Activated CD4-positive, alpha-beta T cell treated with anti-CD3 and anti-CD28 coated beads, Interleukin-2, amount 50 U/mL, for 48 hours (primary cell): ENCODE results near the gene PLEKHD1.

Experiments
- DNase-seq, 2 experiments: peaks; one replicate each; pipeline ENCODE4 v3.0.0-alpha.2; 2020

The PLEKHD1 gene

DNA sequence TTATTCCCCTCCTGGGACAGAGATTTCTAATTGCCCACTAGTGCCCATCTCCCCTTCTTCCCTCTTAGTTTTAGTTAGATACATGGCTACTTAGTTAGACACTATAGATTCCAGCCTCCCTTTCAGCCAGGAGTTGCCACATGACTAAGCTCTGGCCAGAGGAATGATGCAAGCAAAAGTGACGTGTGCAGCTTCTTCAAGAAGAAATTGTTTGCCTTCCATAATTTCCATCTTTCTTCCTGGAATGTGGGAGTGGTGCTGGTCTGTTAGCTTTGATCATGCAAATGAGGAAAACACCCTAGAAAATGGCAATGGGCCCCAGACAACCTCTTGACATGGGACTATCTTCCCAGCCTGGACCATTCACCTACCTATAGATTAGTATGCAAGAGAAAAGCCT, 68.7 kb downstream of the PLEKHD1 start:
- DNase-seq = no peak

DNA sequence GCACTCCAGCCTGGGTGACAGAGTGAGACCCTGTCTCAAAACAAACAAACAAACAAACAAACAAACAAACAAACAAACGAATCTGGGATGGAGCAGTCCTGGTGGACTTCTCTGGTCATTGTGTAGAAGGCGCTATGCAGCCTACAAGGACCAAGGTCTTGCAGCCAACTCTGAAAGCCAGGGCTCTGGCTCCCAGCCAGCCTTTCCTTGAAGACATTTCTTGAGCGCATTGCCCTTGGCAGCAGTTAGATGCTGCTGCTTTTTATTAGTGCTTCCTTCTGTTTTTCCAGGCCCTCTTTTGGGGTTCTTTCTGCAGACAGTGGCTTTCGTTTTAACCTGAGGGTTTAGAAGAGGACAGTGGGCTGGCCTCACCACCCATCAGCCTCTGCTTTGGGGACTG, 70.0 kb downstream of the PLEKHD1 start:
- DNase-seq = no peak

DNA sequence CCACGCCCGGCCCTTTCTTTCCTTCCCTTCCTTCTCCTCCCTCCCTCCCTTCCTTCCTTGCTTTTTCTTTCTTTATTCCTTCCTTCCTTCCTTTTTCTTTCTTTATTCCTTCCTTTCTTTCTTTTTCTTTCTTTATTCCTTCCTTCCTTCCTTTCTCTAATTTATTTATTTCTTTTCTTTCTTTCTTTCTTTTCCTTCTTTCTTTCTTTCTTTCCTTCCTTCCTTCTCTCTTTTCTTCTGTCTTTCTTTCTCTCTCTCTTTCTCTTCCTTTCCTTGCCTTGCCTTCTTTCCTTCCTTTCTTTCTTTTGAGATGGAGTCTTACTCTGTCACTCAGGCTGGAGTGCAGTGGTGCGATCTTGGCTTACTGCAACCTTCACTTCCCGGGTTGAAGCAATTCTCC, 74.2 kb downstream of the PLEKHD1 start:
- DNase-seq = no peak

DNA sequence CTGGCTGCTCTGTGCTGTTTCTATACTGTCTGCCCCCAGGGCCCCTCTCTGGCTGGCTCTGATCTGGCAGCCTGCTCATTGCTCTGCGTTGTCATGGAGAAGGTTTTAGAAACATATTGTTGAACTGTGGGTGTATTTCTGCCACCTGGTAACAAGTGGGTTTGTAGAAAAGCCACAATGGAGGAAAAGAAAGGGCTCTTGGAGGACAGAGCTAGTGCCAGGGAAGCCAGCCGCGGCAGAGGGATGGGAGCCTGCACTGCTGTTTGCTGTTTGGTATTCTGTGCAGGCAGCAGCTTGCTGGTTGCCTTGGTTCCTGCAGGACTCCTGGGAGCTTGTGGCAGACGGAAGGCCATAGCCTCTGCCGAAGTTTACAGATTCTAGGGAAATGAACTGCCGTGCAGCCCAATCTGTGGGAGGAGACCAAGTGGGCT, 75.1 kb downstream of the PLEKHD1 start:
- DNase-seq = no peak

DNA sequence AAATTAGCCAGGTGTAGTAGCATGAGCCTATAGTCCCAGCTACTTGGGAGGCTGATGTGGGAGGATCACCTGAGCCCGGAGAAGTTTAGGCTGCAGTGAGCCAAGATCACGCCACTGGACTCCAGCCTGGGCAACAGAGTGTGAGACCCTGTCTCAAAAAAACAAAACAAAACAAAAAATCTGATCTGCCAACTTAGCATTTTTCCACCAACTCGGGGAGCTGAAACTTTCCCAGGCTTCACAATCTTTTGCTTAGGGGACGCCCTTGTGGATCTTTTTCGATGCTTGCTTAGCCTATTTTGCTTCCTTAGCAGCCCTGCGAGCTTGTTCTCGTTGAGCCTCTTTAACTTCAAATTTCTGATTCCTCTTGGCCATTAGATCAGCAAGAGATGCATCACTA, 76.3 kb downstream of the PLEKHD1 start:
- no peak for DNase-seq

DNA sequence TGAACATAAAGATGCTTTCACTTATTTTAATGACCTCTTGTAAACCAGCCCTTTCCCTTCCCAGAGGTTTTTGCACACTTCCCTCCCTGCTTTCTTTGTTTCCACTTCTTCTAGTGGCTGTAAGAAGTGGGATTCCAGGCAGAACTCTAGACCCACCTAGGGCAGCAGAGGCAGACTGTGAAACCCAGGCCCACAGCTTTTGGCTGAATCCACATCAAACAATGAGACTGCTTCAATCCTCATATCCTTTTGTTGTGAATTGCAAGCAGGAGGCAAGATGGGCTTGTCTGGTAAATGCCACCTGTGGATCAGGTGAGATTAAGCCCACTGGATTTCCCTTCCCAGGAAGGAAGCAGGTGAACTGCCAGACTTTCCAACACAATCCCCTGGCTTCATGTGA, 77.4 kb downstream of the PLEKHD1 start:
- DNase-seq = no peak

DNA sequence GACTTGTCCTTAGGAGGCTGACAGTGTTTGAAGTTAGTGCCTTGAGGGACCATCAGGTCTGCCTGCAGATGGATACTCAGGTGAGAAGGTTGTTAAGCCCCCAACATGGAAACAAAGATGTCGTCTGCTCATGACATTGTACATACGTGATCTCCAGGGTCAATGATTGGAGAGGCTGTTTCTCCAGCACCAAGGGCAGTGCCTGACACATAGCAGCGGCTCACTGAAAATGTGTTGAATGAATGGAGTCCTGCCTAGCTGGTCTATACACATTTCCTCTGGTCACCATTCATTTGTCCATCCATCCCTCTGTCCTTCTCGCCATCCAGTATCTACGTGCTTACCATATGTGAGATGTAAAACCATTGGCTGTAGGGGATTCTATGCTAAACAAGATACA, 83.0 kb downstream of the PLEKHD1 start:
- no peak for DNase-seq

DNA sequence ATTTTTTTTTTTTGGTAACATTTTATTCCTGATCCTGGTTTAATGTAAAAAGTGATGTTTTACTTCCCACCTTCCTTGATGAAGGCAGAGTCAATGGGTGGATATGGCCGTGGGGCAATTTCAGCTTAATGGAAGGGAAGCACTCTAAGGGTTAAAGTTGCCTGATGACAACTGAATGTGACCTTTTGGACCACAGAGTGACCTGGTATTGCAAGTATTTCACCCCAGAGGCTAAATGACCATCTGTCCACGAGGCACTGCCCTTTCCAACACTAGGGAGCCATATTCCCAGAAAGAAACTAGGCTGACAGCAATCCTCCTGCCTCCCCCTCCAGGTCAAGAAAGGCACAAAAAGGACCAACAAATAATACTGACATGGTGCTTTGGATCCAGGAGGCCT, 85.3 kb downstream of the PLEKHD1 start:
- no peak for DNase-seq

DNA sequence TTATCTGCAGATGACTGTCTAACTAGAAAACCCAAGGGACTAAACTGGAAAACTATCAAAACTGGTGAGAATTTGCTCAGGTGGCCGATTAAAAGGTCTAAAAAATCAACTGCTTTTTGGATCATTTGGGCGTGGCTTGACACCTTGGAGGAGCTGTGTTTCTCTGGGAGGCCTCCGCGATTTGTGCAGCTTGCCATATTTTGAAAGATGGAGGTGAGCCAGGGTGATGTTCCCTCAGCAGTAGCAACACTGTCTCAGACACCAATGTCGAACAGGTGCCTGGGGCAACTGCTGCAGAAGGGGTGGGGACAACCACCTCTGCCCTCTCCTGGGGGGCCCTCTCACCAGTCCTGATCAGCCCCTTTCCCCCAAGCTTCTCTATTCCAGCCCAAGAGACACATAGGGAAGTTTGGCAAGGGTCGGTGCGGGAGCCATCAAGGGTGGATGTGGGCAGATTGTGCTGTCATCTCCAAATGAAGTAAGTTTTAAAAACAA, 86.4 kb downstream of the PLEKHD1 start:
- DNase-seq = no peak

DNA sequence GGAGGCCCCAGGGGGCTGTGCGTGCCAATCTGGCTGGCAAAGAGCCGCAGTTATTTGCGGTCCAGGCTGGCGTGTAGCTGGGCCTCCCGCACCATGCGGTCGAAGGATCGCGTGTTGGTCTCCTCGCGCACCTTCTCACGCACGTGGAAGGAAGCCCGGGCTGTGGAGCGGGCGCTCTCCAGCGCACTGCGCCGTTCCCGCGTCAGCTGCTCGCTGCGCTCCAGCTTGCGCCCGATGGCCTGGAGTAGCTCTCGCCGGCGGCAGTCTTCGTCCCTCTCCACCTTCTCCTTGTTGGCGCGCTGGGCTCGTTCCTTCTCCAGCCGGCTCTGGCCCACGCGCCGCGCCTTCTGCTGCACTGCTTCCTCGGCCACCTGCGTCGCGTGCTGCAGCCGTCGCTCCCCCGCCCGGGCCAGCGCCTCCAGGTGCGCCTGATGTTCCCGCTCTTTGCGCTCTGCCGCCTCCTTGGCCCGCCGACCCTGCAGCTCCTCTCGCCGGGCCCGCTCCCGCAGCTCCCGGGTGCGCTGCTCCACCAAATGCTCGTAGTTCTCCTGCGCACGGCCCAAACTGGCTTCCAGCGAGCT, 87.0 kb downstream of the PLEKHD1 start:
- peak in 1 of 2 experiments; percentile 8 for DNase-seq

DNA sequence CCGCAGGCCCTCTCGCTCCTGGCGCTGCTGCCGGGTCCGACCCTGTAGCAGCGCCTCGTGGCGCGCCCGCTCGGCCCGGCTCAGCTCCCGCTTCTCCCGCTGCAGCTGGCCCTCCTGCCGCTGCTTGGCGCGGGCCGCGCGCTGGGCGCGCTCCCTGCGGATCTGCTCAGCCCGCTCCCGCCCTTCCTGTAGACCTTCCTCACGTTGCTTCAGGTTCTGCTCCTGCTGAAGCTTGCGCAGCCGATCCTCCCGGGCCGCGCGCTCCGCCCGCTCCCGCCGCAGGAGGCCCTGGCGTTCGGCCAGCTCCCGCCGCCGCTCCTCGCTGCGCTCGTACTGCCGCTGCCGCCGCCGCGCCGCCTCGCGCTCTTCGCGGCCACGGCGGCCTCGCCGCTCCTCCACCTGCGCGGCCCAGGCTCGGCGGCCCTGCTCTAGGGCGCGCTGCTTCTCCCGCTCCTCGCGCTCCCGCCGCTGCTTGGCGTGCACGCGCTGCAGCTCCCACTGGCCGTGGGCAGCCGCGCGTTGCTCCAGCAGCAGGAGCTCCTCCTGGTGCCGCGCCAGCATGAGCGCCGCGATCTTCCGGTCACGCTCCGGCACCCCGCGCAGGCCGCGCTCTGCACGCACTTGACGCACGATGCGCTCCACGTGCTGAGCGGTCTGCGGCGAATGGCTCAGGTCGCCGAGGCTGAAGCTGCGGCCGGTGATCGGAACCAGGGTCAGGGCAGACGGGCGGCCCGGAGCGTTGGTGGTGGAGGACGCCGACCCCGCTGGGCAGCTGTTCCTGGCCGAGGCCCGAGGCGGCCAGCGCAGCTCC, 87.7 kb downstream of the PLEKHD1 start:
- peak; percentile 19 for DNase-seq

DNA sequence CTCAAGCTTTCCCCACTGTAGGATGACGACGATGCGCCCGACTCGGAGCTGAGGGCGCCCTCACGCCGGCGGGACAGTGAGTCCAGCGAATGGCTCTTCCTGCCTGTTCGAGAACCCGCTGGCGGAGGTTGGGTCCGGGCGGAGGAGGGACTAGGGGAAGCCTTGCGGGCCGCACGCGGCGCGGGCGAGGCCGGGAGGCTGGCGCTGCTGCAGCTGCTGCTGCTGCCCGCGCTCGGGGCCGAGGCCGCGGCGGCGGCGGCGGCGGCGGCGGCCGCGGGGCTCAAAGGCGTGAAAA, 88.3 kb downstream of the PLEKHD1 start:
- DNase-seq = no peak

DNA sequence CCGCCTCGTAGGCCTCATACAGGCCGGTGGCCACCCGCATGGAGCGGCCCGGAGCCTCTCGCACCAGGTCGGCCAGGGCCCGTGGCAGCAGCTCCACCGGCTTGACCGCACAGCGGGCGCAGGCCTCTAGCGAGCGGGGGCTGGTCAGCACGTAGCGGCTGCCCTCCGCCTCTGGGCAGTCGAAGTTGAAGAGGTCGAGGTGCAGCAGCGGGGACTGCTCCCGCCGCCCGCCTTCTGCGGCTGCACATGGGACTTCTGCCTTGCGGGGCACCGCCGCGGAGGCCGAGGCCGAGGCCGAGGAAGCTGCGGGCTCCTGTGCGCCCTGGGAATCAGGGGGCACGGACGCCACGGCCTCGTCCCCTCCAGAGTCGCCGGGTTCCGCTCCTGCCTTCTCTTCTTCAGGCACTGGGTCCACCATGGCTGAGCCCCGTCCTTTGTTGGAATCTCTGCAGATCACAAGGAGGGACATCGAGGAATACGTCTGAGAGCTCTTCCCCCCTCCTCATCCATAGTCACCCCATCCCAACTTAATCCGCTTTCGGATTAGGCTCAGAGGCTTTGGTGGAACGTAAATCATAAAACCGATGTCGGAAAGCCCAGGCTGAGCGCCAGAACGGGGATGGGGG, 88.8 kb downstream of the PLEKHD1 start:
- peak in 1 of 2 experiments; percentile 12 for DNase-seq

DNA sequence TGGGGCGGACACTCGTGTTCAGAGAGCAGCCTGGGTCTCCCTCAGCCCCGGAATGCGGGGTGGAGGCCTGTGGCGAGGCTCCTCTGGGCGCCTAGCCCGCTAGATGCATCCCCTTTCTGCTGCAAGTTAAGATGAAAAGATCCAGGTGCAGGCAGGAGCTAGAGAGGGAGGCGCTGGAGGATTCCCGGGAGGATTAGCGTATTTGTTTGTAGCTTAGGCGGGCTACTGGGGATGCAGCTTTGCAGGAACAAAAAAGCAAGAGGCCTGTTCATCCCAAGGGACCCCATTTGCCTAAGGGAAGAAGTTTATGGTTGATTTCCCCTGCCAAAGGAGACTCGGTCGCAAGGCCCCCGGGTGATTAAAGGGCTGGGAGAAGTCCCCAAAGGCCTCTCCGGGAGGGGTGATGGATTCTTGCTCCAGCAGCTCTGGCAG, 89.3 kb downstream of the PLEKHD1 start:
- peak in 1 of 2 experiments; percentile 28 for DNase-seq

DNA sequence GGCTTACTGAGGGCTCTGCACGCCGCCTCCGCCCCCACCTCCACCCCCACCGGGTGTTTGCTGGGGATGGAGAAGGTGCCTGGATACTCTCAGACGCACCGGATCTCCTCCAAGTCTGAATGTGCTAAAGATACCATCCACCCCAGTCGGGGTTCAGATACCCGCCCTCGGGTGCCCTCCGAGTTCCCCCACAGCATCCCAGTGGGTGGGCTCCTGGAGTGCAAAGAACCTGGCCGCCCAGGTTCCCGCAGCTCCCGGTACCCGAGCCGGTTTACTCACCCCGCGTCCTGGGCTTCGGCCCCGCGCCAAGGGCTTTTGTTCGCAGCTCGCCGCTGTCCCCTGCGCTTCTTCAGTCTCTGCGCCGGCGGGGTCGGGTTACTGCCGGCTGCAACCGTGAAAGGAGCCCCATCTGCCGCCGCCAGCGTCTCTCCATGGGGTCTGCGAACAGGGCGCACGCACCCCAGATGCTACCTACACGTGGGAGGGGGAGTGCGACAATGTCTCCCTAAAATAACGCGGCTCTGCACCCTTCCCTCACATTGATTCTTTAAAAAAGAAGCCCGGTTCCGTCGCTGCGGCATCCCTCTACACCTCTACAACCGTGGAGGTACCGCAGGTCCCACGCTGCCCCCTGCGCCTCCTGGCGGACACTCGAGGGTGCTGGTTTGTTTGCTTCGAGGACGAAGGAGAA, 89.9 kb downstream of the PLEKHD1 start, which contains the start of gene CCDC177:
Gene CCDC177, minus strand, starts transcription at position 609 of the 691 bp plus-strand sequence. CDS start 1,249 bp downstream, outside the sequence.
- peak; percentile 80 to 84 for DNase-seq

DNA sequence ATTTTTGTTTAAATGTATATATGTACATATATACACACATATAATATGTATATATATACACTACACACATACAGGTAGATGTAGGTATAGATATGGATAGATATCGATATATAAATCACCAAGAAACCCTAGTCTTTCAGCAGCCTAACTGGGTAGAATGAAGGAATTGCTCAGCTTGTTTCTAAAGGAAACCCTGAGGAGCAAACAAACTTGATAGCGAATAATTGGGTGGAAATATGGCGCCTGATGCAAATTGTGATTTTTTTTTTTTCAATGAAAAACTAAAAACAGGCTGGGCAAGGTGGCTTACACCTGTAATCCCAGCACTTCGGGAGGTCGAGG, 90.4 kb downstream of the PLEKHD1 start:
- DNase-seq = no peak

DNA sequence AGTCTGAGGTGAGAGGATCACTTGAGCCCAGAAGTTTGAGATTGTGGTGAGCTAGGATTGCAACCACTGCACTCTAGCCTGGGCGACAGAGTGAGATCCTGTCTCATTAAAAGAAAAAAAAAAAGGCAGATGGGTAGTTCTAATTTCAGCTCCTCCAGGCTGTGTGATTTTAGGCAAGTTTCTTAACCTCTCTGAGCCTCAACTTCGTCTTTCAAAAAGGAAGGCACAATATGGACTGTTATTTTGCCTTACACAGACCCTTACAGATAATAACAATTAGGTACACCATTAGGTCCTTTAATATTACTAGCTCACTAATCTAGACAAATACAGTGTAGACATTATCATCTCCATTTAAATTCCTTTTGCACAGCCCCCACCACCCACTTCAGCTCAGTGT, 94.9 kb downstream of the PLEKHD1 start:
- no peak for DNase-seq

DNA sequence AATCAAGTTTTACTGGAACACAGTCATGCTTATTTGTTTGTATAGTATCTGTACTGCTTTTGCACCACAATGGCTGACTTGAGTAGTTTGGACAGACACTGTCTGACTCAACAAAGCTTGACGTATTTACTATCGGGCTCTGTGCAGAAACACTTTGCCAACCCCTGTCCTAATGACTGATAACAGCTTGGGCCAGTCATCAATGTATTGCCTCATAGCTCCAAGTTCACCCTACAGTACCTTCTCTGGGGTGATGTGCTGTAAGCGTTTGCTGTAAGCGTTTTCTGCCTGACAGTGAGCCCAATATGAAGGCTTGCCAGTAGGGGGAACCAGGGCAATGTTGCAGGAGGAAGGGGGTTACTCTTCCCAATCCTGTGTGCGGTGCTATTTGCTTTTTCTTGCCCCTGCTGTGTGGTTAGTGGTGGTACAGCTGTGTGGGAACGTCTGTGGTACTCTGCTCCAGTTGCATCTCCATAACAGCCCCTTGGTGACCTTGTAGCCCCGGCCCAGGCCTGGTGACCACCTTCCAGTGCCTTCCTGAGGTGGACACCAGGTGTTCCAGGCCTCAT, 95.6 kb downstream of the PLEKHD1 start:
- peak in 1 of 2 experiments; percentile 22 for DNase-seq
